Natural killer cell (primary cell): Measurements from ENCODE around the gene BBX. TPM values are rescaled to one million over a fixed set of nuclear protein-coding genes. Genes with fewer than 3 reads are reported as not detected.

Experiments
- ATAC-seq, 3 donors: fragments of 150-1000 bp in 2 of 3; fragments of 200-7000 bp in 1 of 3; cut with Tn5 transposase; 1 replicate in 1 of 3; 2 replicates in 2 of 3; pipeline ENCODE4 v1.10.0; 2021; ENCODE audit warnings: mild to moderate bottlenecking in 2 of 3, moderate library complexity in 2 of 3
- DNase-seq, 2 donors: peaks; one replicate each; pipeline versions ENCODE4 v3.0.0 to v3.0.0-alpha.2; 2013 to 2021; ENCODE audit warnings: mixed read lengths in 1 of 2
- H3K27ac ChIP-seq: one replicate; pipeline ENCODE4 v1.5.1; 2013; ENCODE audit warnings: mild to moderate bottlenecking, low read length
- H3K27me3 ChIP-seq: one replicate; pipeline ENCODE4 v1.6.1; 2013; ENCODE audit warnings: low read length; ENCODE audit not compliant: control insufficient read depth, insufficient read depth
- H3K36me3 ChIP-seq: one replicate; pipeline ENCODE4 v1.6.1; 2013; ENCODE audit warnings: low read length; ENCODE audit not compliant: control insufficient read depth, insufficient read depth
- H3K4me1 ChIP-seq: one replicate; pipeline ENCODE4 v1.6.1; 2013; ENCODE audit warnings: low read length; ENCODE audit not compliant: control insufficient read depth, insufficient read depth
- H3K4me3 ChIP-seq: one replicate; pipeline ENCODE4 v1.5.1; 2013; ENCODE audit warnings: low read length
- H3K9me3 ChIP-seq: one replicate; pipeline ENCODE4 v1.6.1; 2013; ENCODE audit warnings: low read length; ENCODE audit not compliant: control insufficient read depth, insufficient read depth
- H3K27ac Mint-ChIP-seq, 2 donors: one replicate each; pipeline ENCODE4 v1.8.0; 2022; ENCODE audit warnings: mild to moderate bottlenecking in 2 of 2, mixed read lengths in 2 of 2, moderate library complexity in 1 of 2
- H3K27me3 Mint-ChIP-seq, 2 donors: one replicate each; pipeline ENCODE4 v1.8.0; 2022; ENCODE audit warnings: low read depth in 2 of 2, mixed read lengths in 2 of 2
- H3K36me3 Mint-ChIP-seq: one replicate; pipeline ENCODE4 v1.8.0; 2022; ENCODE audit warnings: mixed read lengths
- H3K4me1 Mint-ChIP-seq, 2 donors: one replicate each; pipeline ENCODE4 v1.8.0; 2022; ENCODE audit warnings: mixed read lengths in 2 of 2
- H3K4me3 Mint-ChIP-seq: one replicate; pipeline ENCODE4 v1.8.0; 2022; ENCODE audit warnings: mild to moderate bottlenecking, moderate library complexity, mixed read lengths
- H3K9me3 Mint-ChIP-seq, 2 donors: one replicate each; pipeline ENCODE4 v1.8.0; 2022; ENCODE audit warnings: mixed read lengths in 2 of 2
- CTCF ChIP-seq: fragments of 200-600 bp; IDR thresholded peaks from one replicate; pipeline ENCODE4 v1.8.0; 2022; ENCODE audit warnings: antibody characterized with exemption
- WGBS: methylation state at CpG from one replicate; pipeline ENCODE4 v1.1.7; 2013; ENCODE audit warnings: missing lambda C conversion rate; ENCODE audit not compliant: insufficient coverage; 5-methylcytosine and 5-hydroxymethylcytosine counted together
- intact Hi-C: fragments of 100-400 bp; cut with micrococcal nuclease; formaldehyde crosslinking; loops from one replicate; pipeline ENCODE4 v1.14.2; 2022
- total RNA-seq, 4 donors: library from RNA; stranded (reverse); fragments of 120-200 nt in 1 of 4; gene quantifications; one replicate each; pipeline versions ENCODE4 v1.2.3 to v1.2.4, GENCODE V29; 2013 to 2022

The BBX gene
- total RNA-seq, 3 donors from 2014 or later (not counting 1 experiment from before 2014, with no cell fraction given), result 80.0 to 87.1 (median 83.4) TPM

GRCh38 chr3:107632576-107632975 is 109.8 kb downstream of the BBX start:
- no peak overlapping the region for H3K4me3 Mint-ChIP-seq
- no peaks in the 10 kb centered on the region for H3K27me3 ChIP-seq
- H3K27ac ChIP-seq, result no peak overlapping the region
- H3K4me3 ChIP-seq, result no peak overlapping the region
- no peak for TF ChIP-seq CTCF
- H3K27ac Mint-ChIP-seq, result no peak overlapping the region
- no peaks in the 10 kb centered on the region for H3K36me3 Mint-ChIP-seq
- no peaks in the 10 kb centered on the region for H3K36me3 ChIP-seq
- intact Hi-C loops, result no loop called here
- H3K9me3 ChIP-seq, result no peaks in the 10 kb centered on the region
- H3K4me1 Mint-ChIP-seq, result peaks cover 36 to 40% of the 10 kb centered on the region in 2 donors
- no peaks in the 10 kb centered on the region for H3K9me3 Mint-ChIP-seq
- H3K27me3 Mint-ChIP-seq, result no peaks in the 10 kb centered on the region
- ATAC-seq (no peak), DNase-seq (no peak)
- H3K4me1 ChIP-seq, result no peaks in the 10 kb centered on the region
- no CpG with 5 or more reads among the region's 2 CpGs for WGBS

GRCh38 chr3:107633327-107634098 is 110.8 kb downstream of the BBX start:
- Mint-ChIP-seq H3K4me3 (no peak overlapping the region), H3K9me3 (no peaks in the 10 kb centered on the region), H3K4me1 (peaks cover 40% of the 10 kb centered on the region in 2 donors), H3K27me3 (no peaks in the 10 kb centered on the region), H3K36me3 (no peaks in the 10 kb centered on the region), H3K27ac (no peak overlapping the region)
- ATAC-seq, result no peak
- no peaks in the 10 kb centered on the region for H3K9me3 ChIP-seq
- H3K36me3 ChIP-seq, result no peaks in the 10 kb centered on the region
- H3K27me3 ChIP-seq, result no peaks in the 10 kb centered on the region
- DNase-seq, result no peak
- no peaks in the 10 kb centered on the region for H3K4me1 ChIP-seq
- no peak overlapping the region for H3K27ac ChIP-seq
- 53% methylated on average over 3 of the region's 3 CpGs for WGBS
- TF ChIP-seq CTCF, result no peak
- intact Hi-C loops, result no loop called here
- no peak overlapping the region for H3K4me3 ChIP-seq

- intact Hi-C loops, result no loop called here
- Histone ChIP-seq H3K4me3 (no peak overlapping the region), H3K27ac (no peak overlapping the region), H3K36me3 (no peaks in the 10 kb centered on the region), H3K4me1 (no peaks in the 10 kb centered on the region), H3K9me3 (no peaks in the 10 kb centered on the region), H3K27me3 (no peaks in the 10 kb centered on the region)
- H3K27me3 Mint-ChIP-seq, result no peaks in the 10 kb centered on the region
- H3K4me3 Mint-ChIP-seq, result no peak overlapping the region
- no peak for DNase-seq
- WGBS, result no CpG with 5 or more reads among the region's 3 CpGs
- no peak for TF ChIP-seq CTCF
- H3K27ac Mint-ChIP-seq, result peak overlapping the region in 1 of 2 donors; percentile 16
- peaks cover 36 to 37% of the 10 kb centered on the region in 2 donors for H3K4me1 Mint-ChIP-seq
- H3K36me3 Mint-ChIP-seq, result no peaks in the 10 kb centered on the region
- ATAC-seq, result no peak
- no peaks in the 10 kb centered on the region for H3K9me3 Mint-ChIP-seq
Observed at GRCh38 chr3:107634099-107634489, 111.3 kb downstream of the BBX start.
